HCT116 (cell line): ENCODE results near the gene GABBR2. TPM values are rescaled to one million over a fixed set of nuclear protein-coding genes. Genes with fewer than 3 reads are reported as not detected.

Experiments
- ATAC-seq: fragments of 200-7000 bp; cut with Tn5 transposase; 2 replicates; pipeline ENCODE4 v1.9.1; 2020; ENCODE audit warnings: mild to moderate bottlenecking, moderate library complexity
- BruUV-seq: library from RNA; stranded (reverse); fragments of 400-500 nt; replicated peaks from 2 replicates; lab custom pipeline; 2021; lab: Mats Ljungman, UMichigan
- CTCF ChIA-PET: fragments of 300-600 bp; sonication (Branson Sonifier 250); formaldehyde crosslinking; loops from one replicate; lab custom pipeline; 2021; ENCODE audit warnings: antibody characterized with exemption; lab: Charles Lee
- POLR2A ChIA-PET: fragments of 300-600, 350-600 bp; sonication (Branson Sonifier 250); formaldehyde crosslinking; loops from one replicate; lab custom pipeline; 2021; ENCODE audit warnings: antibody characterized with exemption; lab: Charles Lee
- RAD21 ChIA-PET, 2 experiments: fragments of 300-600 bp; sonication (Branson Sonifier 250); formaldehyde crosslinking; loops; one replicate each; lab custom pipeline; 2023; ENCODE audit warnings: low total read pairs in 2 of 2; ENCODE audit not compliant: uncharacterized antibody in 2 of 2, unreplicated experiment in 2 of 2, low non-redundant PET in 1 of 2; lab: Charles Lee
- DNase-seq: peaks from one replicate; pipeline ENCODE4 v3.0.0-alpha.2; 2010; ENCODE audit warnings: low read depth, low spot score
- H2AFZ ChIP-seq: fragments of 200-600 bp; shearing (Covaris generic), sonication (generic); 2 replicates; pipeline ENCODE4 v1.6.1; 2017; ENCODE audit warnings: low read depth, mixed run types, mixed read lengths, antibody characterized with exemption, low read length; ENCODE audit not compliant: poor library complexity, severe bottlenecking
- H3K27ac ChIP-seq: 2 replicates; pipeline ENCODE4 v1.5.1; 2012; ENCODE audit warnings: low read depth, low read length
- H3K27me3 ChIP-seq: fragments of 200-600 bp; sonication (generic); 2 replicates; pipeline ENCODE4 v1.6.1; 2016; ENCODE audit warnings: mixed run types, low read length, mixed read lengths; ENCODE audit not compliant: insufficient read depth
- H3K36me3 ChIP-seq, 2 experiments: fragments of 200-500 bp in 1 of 2; fragments of 200-600 bp in 1 of 2; sonication (Bioruptor generic) in 1 of 2; sonication (generic) in 1 of 2; 2 replicates each; pipeline versions ENCODE4 v1.5.1 to v1.6.1; 2014 to 2016; ENCODE audit warnings: low read length in 2 of 2, inconsistent platforms in 1 of 2, mixed read lengths in 1 of 2, mixed run types in 1 of 2; ENCODE audit not compliant: insufficient read depth in 2 of 2, control insufficient read depth in 1 of 2
- H3K4me1 ChIP-seq, 2 experiments: fragments of 200-600 bp in 1 of 2; sonication (generic) in 1 of 2; 2 replicates each; pipeline versions ENCODE4 v1.5.1 to v1.6.1; 2012 to 2017; ENCODE audit warnings: low read length in 2 of 2, inconsistent platforms in 1 of 2, mild to moderate bottlenecking in 1 of 2, mixed read lengths in 1 of 2, mixed run types in 1 of 2, moderate library complexity in 1 of 2; ENCODE audit not compliant: insufficient read depth in 2 of 2, control insufficient read depth in 1 of 2
- H3K4me2 ChIP-seq: fragments of 200-600 bp; sonication (generic); 2 replicates; pipeline ENCODE4 v1.6.1; 2017; ENCODE audit warnings: mixed run types, low read length, mixed read lengths
- H3K4me3 ChIP-seq, 2 experiments: fragments of 200-600 bp in 1 of 2; sonication (generic) in 1 of 2; replicated peaks in 1 of 2; 2 replicates each; pipeline ENCODE4 v1.5.1; 2011 to 2016; ENCODE audit warnings: low read length in 2 of 2, control low read depth in 1 of 2, low read depth in 1 of 2, mild to moderate bottlenecking in 1 of 2, mixed read lengths in 1 of 2, mixed run types in 1 of 2
- H3K79me2 ChIP-seq: fragments of 200-600 bp; sonication (generic); 2 replicates; pipeline ENCODE4 v1.6.1; 2017; ENCODE audit warnings: mild to moderate bottlenecking, mixed run types, low read length, moderate library complexity, mixed read lengths; ENCODE audit not compliant: insufficient read depth
- H3K9ac ChIP-seq: fragments of 200-600 bp; sonication (generic); 2 replicates; pipeline ENCODE4 v1.6.1; 2016; ENCODE audit warnings: low read length, mixed read lengths
- H3K9me2 ChIP-seq: fragments of 200-600 bp; sonication (generic), shearing (Covaris generic); 2 replicates; pipeline ENCODE4 v1.6.1; 2017; ENCODE audit warnings: mixed run types, mild to moderate bottlenecking, moderate library complexity; ENCODE audit not compliant: insufficient read depth
- H3K9me3 ChIP-seq, 2 experiments: fragments of 200-500 bp in 1 of 2; fragments of 200-600 bp in 1 of 2; sonication (Bioruptor generic) in 1 of 2; sonication (generic) in 1 of 2; 2 replicates each; pipeline ENCODE4 v1.6.1; 2014 to 2017; ENCODE audit warnings: low read length in 2 of 2, mixed read lengths in 2 of 2, inconsistent platforms in 1 of 2, low read depth in 1 of 2, mild to moderate bottlenecking in 1 of 2, mixed run types in 1 of 2, moderate library complexity in 1 of 2; ENCODE audit not compliant: control insufficient read depth in 1 of 2, insufficient read depth in 1 of 2
- H4K20me1 ChIP-seq: fragments of 200-600 bp; sonication (generic), shearing (Covaris generic); 2 replicates; pipeline ENCODE4 v1.6.1; 2017; ENCODE audit warnings: mixed run types, mild to moderate bottlenecking, moderate library complexity; ENCODE audit not compliant: insufficient read depth
- CBX3 ChIP-seq: IDR thresholded peaks from 2 replicates; pipeline ENCODE4 v1.6.1; 2012; ENCODE audit warnings: low read depth
- CEBPB ChIP-seq: IDR thresholded peaks from 2 replicates; pipeline ENCODE4 v1.6.1; 2012; ENCODE audit warnings: low read depth
- ELF1 ChIP-seq: IDR thresholded peaks from 2 replicates; pipeline ENCODE4 v1.6.1; 2012; ENCODE audit warnings: low read depth, borderline replicate concordance
- EZH2phosphoT487 ChIP-seq: fragments of 200-600 bp; IDR thresholded peaks from 2 replicates; pipeline ENCODE4 v1.6.1; 2018; ENCODE audit warnings: antibody characterized with exemption, borderline replicate concordance
- MAX ChIP-seq: IDR thresholded peaks from 2 replicates; pipeline ENCODE4 v1.6.1; 2012
- POLR2A ChIP-seq: IDR thresholded peaks from 2 replicates; pipeline ENCODE4 v1.7.0; 2011; ENCODE audit warnings: borderline replicate concordance; ENCODE audit not compliant: insufficient read depth, insufficient read length; ENCODE audit errors: extremely low read depth
- POLR2AphosphoS5 ChIP-seq: IDR thresholded peaks from 2 replicates; pipeline ENCODE4 v1.6.1; 2011; ENCODE audit warnings: mild to moderate bottlenecking, low read depth, low read length, moderate library complexity
- REST ChIP-seq: IDR thresholded peaks from 2 replicates; pipeline ENCODE4 v1.6.1; 2012; ENCODE audit warnings: low read depth
- SIN3A ChIP-seq: IDR thresholded peaks from 2 replicates; pipeline ENCODE4 v1.6.1; 2012; ENCODE audit warnings: low read depth
- YY1 ChIP-seq: IDR thresholded peaks from 2 replicates; pipeline ENCODE4 v1.6.1; 2011; ENCODE audit warnings: low read length, low read depth, moderate library complexity, mild to moderate bottlenecking; ENCODE audit not compliant: insufficient replicate concordance; ENCODE audit errors: extremely low read depth
- ZNF274 ChIP-seq: fragments of 200-500 bp; sonication (Bioruptor generic); IDR thresholded peaks from 2 replicates; pipeline ENCODE4 v1.6.1; 2014; ENCODE audit warnings: mild to moderate bottlenecking, low read depth, low read length, inconsistent platforms
- intact Hi-C: fragments of 100-400 bp; cut with micrococcal nuclease; formaldehyde crosslinking; loops from 2 replicates; pipeline ENCODE4 v1.10.0; 2022
- total RNA-seq: library from RNA; stranded (reverse); gene quantifications from one replicate; pipeline ENCODE4 v1.2.1, GENCODE V29; 2021; ENCODE audit not compliant: unreplicated experiment

GABBR2 gene
- total RNA-seq, 1 experiment from 2014 or later = 0.15 TPM

GRCh38 chr9:98584059-98584458 lies 124.7 kb downstream of the GABBR2 start:
- ChIA-PET RAD21 (no interaction called here), CTCF (no interaction called here)
- intact Hi-C loops = no loop called here

More at GRCh38 chr9:98584059-98584458, 124.7 kb downstream of the GABBR2 start:
- POLR2A ChIA-PET = no interaction called here
- Histone ChIP-seq H3K4me1 (peaks cover 3 to 5% of the 10 kb centered on the region in 2 experiments; a peak in 3 of 4 replicates), H3K27me3 (peaks cover 28% of the 10 kb centered on the region), H3K27ac (no peak overlapping the region), H4K20me1 (no peaks in the 10 kb centered on the region), H3K4me2 (no peak overlapping the region), H3K9me3 (no peaks in the 10 kb centered on the region), H3K9ac (no peak overlapping the region)
- ATAC-seq = no peak
- TF ChIP-seq POLR2AphosphoS5 (no peak), CEBPB (no peak), REST (no peak), ZNF274 (no peak), ELF1 (no peak), MAX (no peak), POLR2A (no peak), SIN3A (no peak), EZH2phosphoT487 (no peak), YY1 (no peak), CBX3 (no peak)
- TF ChIP-seq, all 23 proteins: peak for 0
- Histone ChIP-seq H3K4me3 (no peak overlapping the region), H3K79me2 (no peaks in the 10 kb centered on the region), H3K36me3 (no peaks in the 10 kb centered on the region), H3K9me2 (no peaks in the 10 kb centered on the region), H2AFZ (no peak overlapping the region)
- no TSS peak for BruUV-seq
- no peak for DNase-seq
